ENCODE measurements around the gene KCNE1. TPM values are rescaled to one million over a fixed set of nuclear protein-coding genes. Genes with fewer than 3 reads are reported as not detected.

KCNE1 gene
- total and polyA plus RNA-seq, 9 donors = 0.21 to 4.7 (median 0.88) TPM; not detected in 2

DNA sequence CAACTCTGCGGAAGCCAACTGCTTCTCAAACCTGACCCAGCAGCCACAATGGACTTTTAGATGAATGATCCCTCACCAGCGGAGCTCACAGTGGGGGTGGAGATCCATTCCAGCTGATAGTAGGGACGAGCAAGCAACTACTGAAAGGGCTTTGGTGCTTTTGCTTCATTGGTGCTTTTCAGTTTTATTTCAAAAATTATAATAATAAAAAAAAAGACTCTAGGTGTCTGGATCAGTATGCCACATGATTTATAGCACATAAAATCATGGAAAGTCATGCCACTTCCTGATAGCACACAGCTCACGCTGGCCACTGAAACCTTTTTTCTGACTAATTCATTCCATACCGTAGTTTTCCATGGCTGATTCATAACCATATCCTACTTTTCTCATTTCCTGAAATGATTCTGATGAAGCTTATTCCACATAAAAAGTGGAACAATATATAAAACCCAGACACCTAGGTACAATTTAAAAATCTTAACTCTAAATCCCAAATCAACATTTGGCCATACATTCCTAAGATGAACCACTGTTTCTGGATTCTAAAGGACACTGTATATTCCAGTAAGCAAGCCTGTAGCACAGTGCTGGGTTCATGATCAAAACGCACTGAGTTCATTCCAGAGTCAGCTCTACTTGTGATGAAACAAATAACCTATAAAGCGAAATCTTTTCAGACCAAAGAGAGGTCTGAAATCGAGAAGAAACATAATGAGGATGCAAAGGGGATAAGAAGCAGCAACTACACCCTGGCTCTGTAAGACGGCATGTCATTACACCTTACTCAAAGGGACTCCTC, 41.3 kb upstream of the KCNE1 start:
- intact Hi-C loops (cut with DNase I) = no loop called here
- DNase-seq = no peak
- Histone ChIP-seq H3K36me3 (no peaks in the 10 kb centered on the region), H3K4me3 (no peak overlapping the region), H3K27ac (no peak overlapping the region), H3K27me3 (no peaks in the 10 kb centered on the region), H3K9me3 (no peaks in the 10 kb centered on the region), H3K4me1 (ENCODE audit: insufficient read depth) (no peaks in the 10 kb centered on the region)
- TF ChIP-seq POLR2A (IDR thresholded peaks at IDR 0.05) (no peak), EP300 (IDR thresholded peaks at IDR 0.05) (no peak)
- TF ChIP-seq, protein P1, sequence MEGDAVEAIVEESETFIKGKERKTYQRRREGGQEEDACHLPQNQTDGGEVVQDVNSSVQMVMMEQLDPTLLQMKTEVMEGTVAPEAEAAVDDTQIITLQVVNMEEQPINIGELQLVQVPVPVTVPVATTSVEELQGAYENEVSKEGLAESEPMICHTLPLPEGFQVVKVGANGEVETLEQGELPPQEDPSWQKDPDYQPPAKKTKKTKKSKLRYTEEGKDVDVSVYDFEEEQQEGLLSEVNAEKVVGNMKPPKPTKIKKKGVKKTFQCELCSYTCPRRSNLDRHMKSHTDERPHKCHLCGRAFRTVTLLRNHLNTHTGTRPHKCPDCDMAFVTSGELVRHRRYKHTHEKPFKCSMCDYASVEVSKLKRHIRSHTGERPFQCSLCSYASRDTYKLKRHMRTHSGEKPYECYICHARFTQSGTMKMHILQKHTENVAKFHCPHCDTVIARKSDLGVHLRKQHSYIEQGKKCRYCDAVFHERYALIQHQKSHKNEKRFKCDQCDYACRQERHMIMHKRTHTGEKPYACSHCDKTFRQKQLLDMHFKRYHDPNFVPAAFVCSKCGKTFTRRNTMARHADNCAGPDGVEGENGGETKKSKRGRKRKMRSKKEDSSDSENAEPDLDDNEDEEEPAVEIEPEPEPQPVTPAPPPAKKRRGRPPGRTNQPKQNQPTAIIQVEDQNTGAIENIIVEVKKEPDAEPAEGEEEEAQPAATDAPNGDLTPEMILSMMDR (IDR thresholded peaks at IDR 0.05) = no peak
- 70 to 85% (median 74%) methylated on average over 9 of the region's 9 CpGs for WGBS, 3 donors

DNA sequence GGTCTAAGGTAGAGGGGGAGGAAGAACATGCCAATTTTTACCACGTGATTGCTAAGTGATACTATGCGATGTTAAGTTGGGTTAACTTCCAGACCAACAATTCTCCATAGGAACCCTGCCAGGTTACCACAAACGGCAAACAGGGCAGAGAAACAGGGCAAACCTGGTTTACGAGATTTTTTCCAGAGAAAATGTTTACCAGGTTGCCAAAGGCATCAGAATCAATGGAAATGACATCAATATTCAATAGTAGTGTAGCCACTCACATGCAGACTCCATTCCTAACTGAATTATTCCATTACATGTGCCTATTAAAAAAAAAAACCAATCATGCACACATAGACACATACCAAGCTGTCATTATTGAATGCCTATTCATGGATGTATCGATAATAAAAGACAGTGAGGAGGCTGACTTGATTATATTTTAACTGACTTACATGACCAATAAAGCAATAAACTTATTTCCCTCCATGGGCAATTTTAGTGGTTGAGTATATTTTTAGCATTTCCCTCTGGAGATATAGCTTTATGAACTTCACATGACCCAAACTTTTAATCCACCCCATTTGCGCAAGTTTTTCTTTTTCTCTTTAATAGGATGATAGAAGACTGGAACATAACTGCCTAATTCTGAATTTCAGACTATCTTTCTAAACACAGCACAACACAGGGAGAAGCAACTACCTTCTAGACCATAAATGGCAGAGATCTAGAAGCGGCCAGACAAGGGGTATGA, 40.5 kb upstream of the KCNE1 start:
- intact Hi-C loops (cut with DNase I) = no loop called here
- DNase-seq = no peak
- no peaks in the 10 kb centered on the region for H3K36me3 ChIP-seq
- no peaks in the 10 kb centered on the region for H3K27me3 ChIP-seq
- H3K4me1 ChIP-seq (ENCODE audit: insufficient read depth) = no peaks in the 10 kb centered on the region
- WGBS, 3 donors = 81 to 92% (median 85%) methylated on average over 7 of the region's 7 CpGs
- TF ChIP-seq POLR2A (IDR thresholded peaks at IDR 0.05) (no peak), EP300 (IDR thresholded peaks at IDR 0.05) (no peak)
- TF ChIP-seq, protein P1 (IDR thresholded peaks at IDR 0.05) = no peak
- no peak overlapping the region for H3K27ac ChIP-seq
- no peak overlapping the region for H3K4me3 ChIP-seq
- H3K9me3 ChIP-seq = no peaks in the 10 kb centered on the region

DNA sequence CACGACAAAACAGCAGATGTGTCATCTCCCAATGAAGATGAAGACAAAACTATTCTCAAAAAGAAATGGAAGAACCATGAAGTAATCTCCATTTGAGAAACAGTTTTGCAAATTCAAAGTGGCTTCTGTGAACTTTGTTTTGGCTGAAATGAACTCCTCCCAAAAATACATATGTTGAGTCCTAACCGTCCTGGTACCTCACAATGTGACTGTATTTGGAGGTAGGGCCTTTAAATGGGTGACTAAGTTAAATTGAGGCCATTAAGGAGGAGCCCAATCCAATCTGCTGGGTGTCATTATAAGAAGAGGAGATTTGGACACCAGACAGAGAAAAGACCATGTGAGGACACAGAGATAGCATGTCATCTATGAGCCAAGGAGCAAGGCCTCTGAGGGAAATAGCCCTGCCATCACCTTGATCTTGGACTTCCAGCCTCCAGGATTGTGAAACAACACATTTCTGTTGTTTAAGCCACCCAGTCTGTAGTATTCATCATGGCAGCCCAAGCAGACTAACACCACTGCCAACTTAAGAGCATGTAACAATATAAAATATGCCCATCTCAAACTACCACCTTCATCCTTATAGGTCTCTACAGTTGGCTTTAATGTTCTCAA, 38.3 kb upstream of the KCNE1 start:
- Histone ChIP-seq H3K27me3 (no peaks in the 10 kb centered on the region), H3K4me3 (no peak overlapping the region), H3K27ac (no peak overlapping the region), H3K9me3 (no peaks in the 10 kb centered on the region), H3K36me3 (no peaks in the 10 kb centered on the region), H3K4me1 (ENCODE audit: insufficient read depth) (no peaks in the 10 kb centered on the region)
- intact Hi-C loops (cut with DNase I) = no loop called here
- TF ChIP-seq EP300 (IDR thresholded peaks at IDR 0.05) (no peak), POLR2A (IDR thresholded peaks at IDR 0.05) (no peak)
- TF ChIP-seq, protein P1 (IDR thresholded peaks at IDR 0.05) = no peak
- no peak for DNase-seq
- 68 to 90% (median 85%) methylated on average over 2 of the region's 2 CpGs for WGBS, 3 donors

DNA sequence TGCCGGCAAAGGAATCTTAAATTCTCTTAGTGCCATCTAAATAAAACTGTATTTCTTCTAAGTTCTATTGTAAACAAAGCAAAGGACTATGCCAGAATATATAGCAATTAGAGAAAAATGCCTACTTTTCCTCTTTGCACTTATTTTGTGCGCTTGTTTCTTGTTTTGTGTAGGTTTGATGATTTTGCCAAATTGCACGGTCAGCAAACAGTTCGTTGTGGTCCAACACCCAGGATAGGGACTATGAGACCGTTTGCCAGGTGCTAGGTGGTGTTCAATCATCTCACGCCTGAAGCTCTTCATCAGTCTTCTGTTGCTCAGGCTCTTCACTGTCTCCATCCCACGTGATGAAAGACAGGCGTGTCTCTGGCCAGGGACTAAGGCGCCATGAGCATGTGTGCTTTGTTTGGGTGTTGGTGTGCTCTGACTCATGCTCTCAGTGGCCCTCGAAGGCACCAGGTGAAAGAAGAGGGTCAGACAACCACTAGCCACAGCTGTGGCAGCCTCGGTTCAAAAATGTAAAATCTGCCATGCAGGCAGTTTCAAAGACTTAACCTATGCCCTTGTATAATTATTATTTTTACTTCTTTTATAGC, 36.9 kb upstream of the KCNE1 start:
- Histone ChIP-seq H3K4me3 (no peak overlapping the region), H3K36me3 (no peaks in the 10 kb centered on the region), H3K4me1 (ENCODE audit: insufficient read depth) (no peaks in the 10 kb centered on the region), H3K9me3 (no peaks in the 10 kb centered on the region), H3K27ac (no peak overlapping the region), H3K27me3 (no peaks in the 10 kb centered on the region)
- no peak for DNase-seq
- TF ChIP-seq, protein P1 (IDR thresholded peaks at IDR 0.05) = no peak
- TF ChIP-seq POLR2A (IDR thresholded peaks at IDR 0.05) = no peak
- no peak for TF ChIP-seq EP300 (IDR thresholded peaks at IDR 0.05)
- WGBS, 3 donors = 83 to 92% (median 86%) methylated on average over 11 of the region's 11 CpGs
- intact Hi-C loops (cut with DNase I) = no loop called here

Data from ovary (tissue), 9 donors.